ENCODE measurements around the gene THNSL1.
"Not testable (repeated sequence)": the region's sequence is repeated elsewhere in the genome, so short reads cannot be mapped to it uniquely, and the experiment has no call there.

THNSL1 gene, protein sequence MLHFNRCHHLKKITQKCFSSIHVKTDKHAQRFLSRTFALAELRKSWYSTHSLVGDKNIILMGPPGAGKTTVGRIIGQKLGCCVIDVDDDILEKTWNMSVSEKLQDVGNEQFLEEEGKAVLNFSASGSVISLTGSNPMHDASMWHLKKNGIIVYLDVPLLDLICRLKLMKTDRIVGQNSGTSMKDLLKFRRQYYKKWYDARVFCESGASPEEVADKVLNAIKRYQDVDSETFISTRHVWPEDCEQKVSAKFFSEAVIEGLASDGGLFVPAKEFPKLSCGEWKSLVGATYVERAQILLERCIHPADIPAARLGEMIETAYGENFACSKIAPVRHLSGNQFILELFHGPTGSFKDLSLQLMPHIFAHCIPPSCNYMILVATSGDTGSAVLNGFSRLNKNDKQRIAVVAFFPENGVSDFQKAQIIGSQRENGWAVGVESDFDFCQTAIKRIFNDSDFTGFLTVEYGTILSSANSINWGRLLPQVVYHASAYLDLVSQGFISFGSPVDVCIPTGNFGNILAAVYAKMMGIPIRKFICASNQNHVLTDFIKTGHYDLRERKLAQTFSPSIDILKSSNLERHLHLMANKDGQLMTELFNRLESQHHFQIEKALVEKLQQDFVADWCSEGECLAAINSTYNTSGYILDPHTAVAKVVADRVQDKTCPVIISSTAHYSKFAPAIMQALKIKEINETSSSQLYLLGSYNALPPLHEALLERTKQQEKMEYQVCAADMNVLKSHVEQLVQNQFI

DNA sequence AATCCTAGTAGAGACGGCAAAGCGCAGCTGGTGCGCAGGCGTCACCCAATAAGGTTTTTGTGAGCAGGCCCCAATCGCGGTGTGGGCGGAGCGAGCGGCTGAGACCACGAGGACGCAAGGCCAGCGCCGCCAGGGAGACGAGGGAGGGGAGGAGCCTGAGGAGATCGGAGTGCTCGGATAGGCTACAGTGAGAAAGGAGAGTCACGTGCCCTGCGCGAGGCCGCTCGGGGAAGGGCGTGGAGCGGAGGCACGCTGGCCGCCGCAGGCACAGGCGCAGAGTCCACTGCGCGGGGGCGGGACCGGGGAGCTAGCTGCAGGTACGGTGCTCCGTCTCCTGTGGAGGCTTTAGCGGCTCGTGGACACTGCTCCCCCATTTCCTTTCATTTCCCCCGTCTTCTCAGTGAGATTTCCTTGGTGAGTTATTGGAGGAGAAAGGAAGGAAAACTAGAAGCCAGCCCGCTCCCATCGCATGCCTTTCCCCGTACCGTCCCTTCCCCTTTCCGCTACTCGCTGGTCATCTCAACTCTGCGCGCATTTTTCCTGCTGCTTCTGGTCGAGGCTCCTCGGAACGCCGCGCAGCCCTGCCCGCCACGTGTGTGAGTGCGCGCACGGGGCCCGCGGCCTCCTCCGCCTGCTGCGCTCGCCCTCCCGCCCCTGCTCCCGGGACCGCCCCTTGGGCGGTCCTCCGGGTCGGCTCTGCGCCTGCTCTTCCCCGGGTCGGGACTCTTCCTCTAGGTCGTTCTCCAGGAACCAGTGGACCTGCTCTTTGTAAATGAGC is at the start of gene THNSL1:
TSS of gene THNSL1 (plus strand) at position 237 of the 778 bp plus-strand sequence. CDS start 6,612 bp downstream, outside the sequence.
- H3K4me3 ChIP-seq (ENCODE audit: low read length), result peak within 1 kb of the TSS; percentile 76
- no peak for TF ChIP-seq ZNF274 (IDR thresholded peaks at IDR 0.05; ENCODE audit: low read depth, low read length)

DNA sequence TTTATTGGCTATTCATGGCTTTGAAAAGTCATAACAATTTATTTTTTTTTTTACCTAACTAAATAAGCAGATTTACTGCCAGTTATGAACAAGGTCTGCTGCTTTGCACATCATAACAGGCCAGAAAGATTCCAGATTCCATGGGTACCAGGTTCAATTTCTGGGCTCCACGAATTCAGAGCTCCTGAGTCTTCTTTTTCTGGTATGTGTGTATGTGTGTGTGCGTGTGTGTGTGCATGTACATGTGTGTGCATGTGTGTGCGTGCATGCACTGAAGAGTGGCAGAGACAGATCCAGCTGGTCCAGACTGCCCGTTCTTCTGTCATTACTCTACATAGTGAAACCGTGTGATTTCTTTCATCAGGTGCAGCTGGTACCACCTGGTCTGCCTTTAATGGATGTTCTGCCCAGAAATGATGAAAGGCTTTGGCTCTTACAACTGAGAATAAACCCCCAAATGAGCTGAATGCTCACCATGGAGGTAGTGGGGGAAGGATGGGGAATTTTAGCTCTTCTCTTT is 49.4 kb upstream of the THNSL1 start:
- no peak for TF ChIP-seq ZNF274 (IDR thresholded peaks at IDR 0.05; ENCODE audit: low read depth, low read length)
- no peak overlapping the region for H3K4me3 ChIP-seq (ENCODE audit: low read length)

DNA sequence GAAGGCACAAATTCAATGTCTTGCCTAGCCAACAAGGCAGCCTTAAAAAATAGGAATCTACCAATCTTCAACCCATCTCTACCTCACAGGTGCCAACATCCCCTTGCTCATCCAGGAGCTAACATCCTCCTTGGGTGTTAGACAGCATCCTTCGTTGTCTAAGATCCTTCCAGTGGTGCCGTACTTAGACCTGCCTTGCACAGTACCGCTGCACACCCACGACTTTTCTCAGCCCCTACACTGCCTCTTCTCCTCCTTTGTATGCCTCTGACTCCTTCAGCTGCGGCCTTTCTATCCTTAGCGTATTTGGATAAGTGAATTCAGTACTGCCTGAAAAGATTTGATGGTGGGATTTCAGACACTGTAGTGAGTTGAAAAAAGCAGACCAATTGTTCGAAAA is 48.1 kb upstream of the THNSL1 start:
- no peak overlapping the region for H3K4me3 ChIP-seq (ENCODE audit: low read length)
- TF ChIP-seq ZNF274 (IDR thresholded peaks at IDR 0.05; ENCODE audit: low read depth, low read length), result no peak

DNA sequence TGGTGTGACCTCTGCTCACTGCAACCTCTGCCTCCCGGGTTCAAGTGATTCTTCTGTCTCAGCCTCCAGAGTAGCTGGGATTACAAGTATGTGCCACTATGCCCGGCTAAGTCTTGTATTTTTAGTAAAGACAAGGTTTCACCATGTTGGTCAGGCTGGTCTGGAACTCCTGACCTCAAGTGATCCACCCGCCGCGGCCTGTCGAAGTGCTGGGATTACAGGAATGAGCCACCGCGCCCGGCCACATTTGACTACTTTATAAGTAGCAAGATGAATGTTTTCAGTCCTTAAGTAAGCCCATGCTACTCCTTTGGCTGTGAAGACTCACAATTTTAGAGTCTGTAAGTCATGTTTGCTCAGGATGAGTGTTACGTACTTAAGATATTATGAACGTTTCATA is 47.5 kb upstream of the THNSL1 start:
- H3K4me3 ChIP-seq (ENCODE audit: low read length), result not testable (repeated sequence)

DNA sequence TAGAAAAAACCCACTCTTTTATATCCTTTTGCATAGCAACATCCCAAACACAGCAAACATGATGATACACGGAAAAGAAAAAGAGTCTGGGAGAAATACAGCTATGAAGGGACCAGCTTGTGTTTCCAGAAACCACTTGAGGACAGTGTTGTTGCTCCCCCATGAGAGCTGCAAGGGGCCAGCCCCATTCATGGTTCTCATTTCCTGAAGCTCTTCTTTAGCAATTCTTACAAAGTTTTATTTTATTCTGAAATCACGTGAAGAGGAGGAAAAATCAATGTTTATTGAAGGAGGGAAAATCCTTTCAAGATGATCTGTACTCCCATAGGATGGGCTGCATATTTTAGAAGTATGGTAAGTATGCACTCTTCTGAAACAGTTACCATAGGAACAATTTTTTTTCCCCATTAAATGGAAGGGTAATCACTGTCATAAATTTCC is 46.6 kb upstream of the THNSL1 start:
- H3K4me3 ChIP-seq (ENCODE audit: low read length), result no peak overlapping the region
- TF ChIP-seq ZNF274 (IDR thresholded peaks at IDR 0.05; ENCODE audit: low read depth, low read length), result no peak

DNA sequence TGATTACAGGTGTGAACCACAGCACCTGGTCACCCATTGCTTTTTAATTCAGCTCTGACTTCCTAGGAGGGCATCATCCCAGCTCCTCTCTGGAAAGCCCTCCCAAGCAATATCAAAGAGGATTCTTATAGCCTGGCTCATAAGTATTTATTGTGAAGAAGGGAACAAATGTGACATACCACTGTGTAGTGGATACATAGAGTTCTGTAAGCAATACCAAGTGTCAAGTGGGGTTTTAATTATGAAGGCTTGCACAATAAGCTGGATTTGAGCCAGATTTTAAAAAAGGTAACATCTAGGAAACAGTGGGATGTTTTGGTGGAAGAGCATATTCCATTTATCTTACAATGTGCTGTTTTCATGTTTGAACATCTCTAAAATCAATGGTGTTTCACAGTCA is 45.0 kb upstream of the THNSL1 start:
- TF ChIP-seq ZNF274 (IDR thresholded peaks at IDR 0.05; ENCODE audit: low read depth, low read length), result no peak
- no peak overlapping the region for H3K4me3 ChIP-seq (ENCODE audit: low read length)

DNA sequence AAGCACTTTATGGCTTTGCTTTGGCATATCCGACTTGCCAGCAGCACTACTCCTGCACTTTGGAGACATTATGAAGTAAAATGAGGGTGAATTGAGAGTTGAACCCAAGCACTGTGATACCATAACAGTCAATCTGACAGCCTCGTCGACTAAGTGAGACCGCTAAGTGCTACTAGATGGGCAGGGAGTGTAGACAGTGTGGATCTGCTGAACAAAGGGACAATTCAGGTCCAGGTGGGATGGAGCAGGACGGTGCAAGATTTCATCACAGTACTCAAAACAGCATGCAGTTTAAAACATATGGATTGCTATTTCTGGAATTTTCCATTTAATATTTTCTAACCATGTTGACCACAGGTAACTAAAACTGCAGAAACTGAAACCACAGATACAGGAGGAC is 43.2 kb upstream of the THNSL1 start:
- no peak for TF ChIP-seq ZNF274 (IDR thresholded peaks at IDR 0.05; ENCODE audit: low read depth, low read length)
- no peak overlapping the region for H3K4me3 ChIP-seq (ENCODE audit: low read length)

DNA sequence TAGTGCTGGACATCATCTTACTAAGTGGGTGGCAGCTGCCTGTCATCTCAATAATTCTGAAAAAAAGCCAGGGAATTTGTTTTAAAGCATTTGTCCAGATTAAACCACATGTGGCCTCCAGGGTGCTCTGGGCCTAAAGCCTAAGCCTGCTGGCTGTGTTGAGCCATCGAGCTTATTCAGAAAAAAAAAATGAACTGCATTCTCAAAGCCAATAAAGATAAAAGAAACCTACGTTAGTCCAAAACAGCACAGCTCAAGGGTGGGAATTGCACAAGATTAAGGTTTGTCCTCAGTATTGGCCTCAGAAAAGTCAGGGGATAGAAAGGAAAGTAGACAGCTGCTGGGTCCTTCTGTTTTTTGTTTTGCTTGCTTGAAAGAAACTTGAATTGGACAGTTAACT is 41.4 kb upstream of the THNSL1 start:
- no peak for TF ChIP-seq ZNF274 (IDR thresholded peaks at IDR 0.05; ENCODE audit: low read depth, low read length)

DNA sequence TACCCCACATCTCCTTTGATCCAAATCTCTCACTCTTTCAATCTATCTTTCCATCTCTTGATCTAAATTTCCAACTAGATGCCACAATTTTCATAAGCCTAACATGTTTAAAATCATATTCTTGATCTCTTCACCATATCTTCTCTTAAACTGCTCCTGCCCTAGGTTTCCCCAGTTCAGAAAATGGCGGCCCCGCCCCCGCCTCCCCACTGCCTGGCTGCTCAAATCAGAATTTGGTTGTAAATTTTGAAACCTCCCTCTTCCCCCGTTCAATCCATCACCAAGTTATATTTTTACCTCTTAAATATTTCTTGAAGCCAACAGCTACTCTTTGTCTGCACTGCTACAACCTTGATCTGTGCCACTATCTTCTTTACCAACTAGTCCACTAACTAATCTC is 36.7 kb upstream of the THNSL1 start:
- no peak overlapping the region for H3K4me3 ChIP-seq (ENCODE audit: low read length)

More for the DNA sequence above, 41.4 kb upstream of the THNSL1 start:
- H3K4me3 ChIP-seq (ENCODE audit: low read length), result no peak overlapping the region

DNA sequence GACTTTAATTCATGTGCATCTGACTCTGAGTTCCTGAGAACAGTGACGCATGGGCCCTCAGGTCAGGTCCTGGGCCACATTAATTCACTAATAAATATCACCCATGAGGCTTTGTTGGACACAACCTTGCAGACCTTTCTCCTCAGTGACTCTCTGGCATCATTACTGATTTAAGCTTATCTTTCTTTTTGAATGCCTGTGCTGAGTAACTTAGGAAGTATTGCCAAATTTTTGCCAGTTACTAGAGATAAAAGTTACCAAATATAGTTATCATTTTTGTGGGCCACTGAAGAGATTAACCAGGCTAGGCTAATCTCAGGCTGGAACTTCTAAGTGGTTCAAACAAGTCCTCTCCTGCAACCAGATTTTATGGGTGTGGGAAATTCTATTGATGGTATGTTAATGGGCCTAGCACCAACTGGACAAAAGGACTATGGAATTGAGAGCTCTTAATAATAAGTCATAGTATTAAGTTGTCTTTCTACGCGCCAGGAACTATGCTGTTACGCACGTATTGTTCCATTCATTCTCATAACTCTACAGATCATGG is 35.2 kb upstream of the THNSL1 start:
- H3K4me3 ChIP-seq (ENCODE audit: low read length), result no peak overlapping the region
- no peak for TF ChIP-seq ZNF274 (IDR thresholded peaks at IDR 0.05; ENCODE audit: low read depth, low read length)

More for the DNA sequence above, 36.7 kb upstream of the THNSL1 start:
- no peak for TF ChIP-seq ZNF274 (IDR thresholded peaks at IDR 0.05; ENCODE audit: low read depth, low read length)

DNA sequence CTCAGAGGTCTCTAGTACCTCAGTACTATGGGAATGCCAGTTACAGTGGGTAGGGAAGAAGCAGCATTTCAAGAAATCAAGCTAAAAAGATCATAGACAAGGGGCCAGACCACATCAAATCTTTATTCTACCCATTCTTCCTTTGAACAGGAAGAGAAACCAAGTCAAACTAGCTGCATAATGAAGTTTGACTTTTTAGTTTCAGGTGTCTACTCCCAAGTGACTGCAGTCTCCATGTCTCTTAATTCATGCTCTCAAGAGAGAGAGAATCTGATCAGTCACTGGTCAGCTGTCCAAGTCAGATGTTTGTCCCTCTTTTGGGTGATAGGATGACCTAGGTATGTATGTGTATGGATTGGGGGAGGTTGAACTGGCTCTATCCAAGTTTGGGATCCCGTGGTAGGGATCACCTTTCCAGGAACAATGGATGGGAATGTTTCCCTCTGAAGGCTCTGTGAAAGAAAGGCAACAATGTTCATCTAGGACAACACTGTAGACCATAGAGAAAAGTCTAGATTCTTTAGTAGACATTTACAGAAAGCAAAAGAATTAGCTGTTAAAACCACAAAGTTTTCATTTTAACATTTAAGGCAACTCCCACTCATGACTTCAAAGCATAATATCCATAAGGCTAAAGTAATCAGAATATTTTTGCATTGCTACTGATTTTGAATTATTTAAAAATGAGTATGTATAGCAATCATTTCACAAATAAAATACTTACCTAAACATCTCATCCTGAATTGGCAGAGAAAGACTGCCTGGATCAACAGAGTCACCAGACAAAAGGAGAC is 33.9 kb upstream of the THNSL1 start:
- H3K4me3 ChIP-seq (ENCODE audit: low read length), result no peak overlapping the region
- TF ChIP-seq ZNF274 (IDR thresholded peaks at IDR 0.05; ENCODE audit: low read depth, low read length), result no peak

DNA sequence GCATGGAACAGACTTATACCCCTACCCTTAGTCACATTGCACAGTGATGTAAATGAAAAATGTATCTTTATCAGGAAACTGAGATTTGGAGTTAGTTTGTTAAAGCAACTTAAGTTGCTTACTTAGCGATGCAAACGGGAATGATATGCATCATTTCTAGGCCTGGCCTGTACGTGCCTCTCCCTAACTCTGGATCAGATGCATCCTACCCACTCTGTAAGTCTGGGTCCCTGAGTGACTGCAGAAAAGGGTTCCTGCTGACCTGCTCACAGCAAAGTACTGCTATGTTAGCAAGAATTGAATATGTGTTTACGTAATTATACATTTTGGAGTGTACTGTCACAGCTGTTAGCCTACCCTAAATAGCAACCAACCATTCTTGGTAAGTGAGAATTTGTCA is 33.3 kb upstream of the THNSL1 start:
- TF ChIP-seq ZNF274 (IDR thresholded peaks at IDR 0.05; ENCODE audit: low read depth, low read length), result no peak

DNA sequence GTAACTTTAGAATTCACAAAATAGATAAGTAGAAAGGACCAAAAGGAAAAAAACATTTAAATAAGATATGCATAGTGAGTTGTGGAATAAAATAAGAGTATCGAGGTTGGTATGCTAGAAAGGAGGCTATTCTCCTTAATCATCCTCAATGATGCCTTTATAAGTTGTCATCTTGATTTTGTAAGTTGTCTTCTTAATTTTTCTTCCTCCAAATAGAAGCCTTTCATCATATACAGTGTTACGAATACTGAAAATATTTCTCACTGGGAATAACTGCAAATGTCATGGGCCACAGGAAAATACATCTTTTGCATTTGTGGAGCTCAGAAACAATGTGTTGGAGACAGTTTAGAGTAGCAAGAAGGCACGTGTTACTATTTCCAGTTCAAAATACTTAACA is 32.5 kb upstream of the THNSL1 start:
- no peak overlapping the region for H3K4me3 ChIP-seq (ENCODE audit: low read length)
- no peak for TF ChIP-seq ZNF274 (IDR thresholded peaks at IDR 0.05; ENCODE audit: low read depth, low read length)

More for the DNA sequence above, 33.3 kb upstream of the THNSL1 start:
- no peak overlapping the region for H3K4me3 ChIP-seq (ENCODE audit: low read length)
